GM12865 (cell line): ENCODE data around the gene GPR173.
A peak's percentile ranks its signal among the peaks of the same experiment; 100 is the strongest.

Experiments used
- DNase-seq: peaks from one replicate; pipeline ENCODE4 v3.0.0; 2010; ENCODE audit warnings: low read depth
- H3K4me3 ChIP-seq: 2 replicates; pipeline ENCODE4 v1.5.1; 2011; ENCODE audit warnings: mild to moderate bottlenecking, low read depth, low read length, control low read depth
- TF ChIP-seq, protein P1 (sequence below): IDR thresholded peaks from 2 replicates; pipeline ENCODE4 v1.5.1; 2011; ENCODE audit warnings: low read length, control low read depth, low read depth, inconsistent platforms; ENCODE audit not compliant: insufficient read depth; ENCODE audit errors: missing control alignments

The GPR173 gene

GRCh38 chrX:53081925-53082772 lies 33.6 kb downstream of the GPR173 start, which contains the start of gene TSPYL2:
Gene TSPYL2, plus strand, starts transcription at chrX:53082367. Its CDS starts 132 bp downstream, at chrX:53082499.
- TF ChIP-seq, protein P1, sequence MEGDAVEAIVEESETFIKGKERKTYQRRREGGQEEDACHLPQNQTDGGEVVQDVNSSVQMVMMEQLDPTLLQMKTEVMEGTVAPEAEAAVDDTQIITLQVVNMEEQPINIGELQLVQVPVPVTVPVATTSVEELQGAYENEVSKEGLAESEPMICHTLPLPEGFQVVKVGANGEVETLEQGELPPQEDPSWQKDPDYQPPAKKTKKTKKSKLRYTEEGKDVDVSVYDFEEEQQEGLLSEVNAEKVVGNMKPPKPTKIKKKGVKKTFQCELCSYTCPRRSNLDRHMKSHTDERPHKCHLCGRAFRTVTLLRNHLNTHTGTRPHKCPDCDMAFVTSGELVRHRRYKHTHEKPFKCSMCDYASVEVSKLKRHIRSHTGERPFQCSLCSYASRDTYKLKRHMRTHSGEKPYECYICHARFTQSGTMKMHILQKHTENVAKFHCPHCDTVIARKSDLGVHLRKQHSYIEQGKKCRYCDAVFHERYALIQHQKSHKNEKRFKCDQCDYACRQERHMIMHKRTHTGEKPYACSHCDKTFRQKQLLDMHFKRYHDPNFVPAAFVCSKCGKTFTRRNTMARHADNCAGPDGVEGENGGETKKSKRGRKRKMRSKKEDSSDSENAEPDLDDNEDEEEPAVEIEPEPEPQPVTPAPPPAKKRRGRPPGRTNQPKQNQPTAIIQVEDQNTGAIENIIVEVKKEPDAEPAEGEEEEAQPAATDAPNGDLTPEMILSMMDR = no peak

DNA sequence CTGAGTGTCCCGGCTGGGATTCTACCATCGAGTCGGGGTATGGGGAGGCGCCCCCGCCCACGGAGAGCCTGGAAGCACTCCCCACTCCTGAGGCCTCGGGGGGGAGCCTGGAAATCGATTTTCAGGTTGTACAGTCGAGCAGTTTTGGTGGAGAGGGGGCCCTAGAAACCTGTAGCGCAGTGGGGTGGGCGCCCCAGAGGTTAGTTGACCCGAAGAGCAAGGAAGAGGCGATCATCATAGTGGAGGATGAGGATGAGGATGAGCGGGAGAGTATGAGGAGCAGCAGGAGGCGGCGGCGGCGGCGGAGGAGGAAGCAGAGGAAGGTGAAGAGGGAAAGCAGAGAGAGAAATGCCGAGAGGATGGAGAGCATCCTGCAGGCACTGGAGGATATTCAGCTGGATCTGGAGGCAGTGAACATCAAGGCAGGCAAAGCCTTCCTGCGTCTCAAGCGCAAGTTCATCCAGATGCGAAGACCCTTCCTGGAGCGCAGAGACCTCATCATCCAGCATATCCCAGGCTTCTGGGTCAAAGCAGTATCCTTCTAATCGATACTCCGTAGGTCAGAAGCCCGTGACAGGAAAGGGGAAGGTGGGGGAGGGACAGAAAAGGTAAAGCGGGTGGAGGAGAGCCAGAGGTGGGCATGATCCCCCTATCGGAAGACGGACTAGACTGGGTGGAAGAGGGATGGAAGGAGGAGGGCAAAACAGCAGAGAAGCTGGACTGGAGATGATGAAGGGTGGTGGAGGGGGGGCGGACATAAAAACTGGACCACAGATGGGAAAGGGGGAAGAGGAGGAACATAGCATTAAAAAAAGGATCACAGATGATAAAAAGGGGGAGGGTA lies 34.4 kb downstream of the GPR173 start:
- H3K4me3 ChIP-seq = peak overlapping the region; percentile 73
- DNase-seq = no peak
- TF ChIP-seq, protein P1 = no peak

More at GRCh38 chrX:53081925-53082772, 33.6 kb downstream of the GPR173 start, which contains the start of gene TSPYL2:
- H3K4me3 ChIP-seq = peak within 1 kb of the TSS; percentile 73
- DNase-seq = peak; percentile 96

GRCh38 chrX:53084043-53084570 lies 35.5 kb downstream of the GPR173 start:
- H3K4me3 ChIP-seq = no peak overlapping the region
- TF ChIP-seq, protein P1 = no peak
- no peak for DNase-seq

- DNase-seq = no peak
- no peak overlapping the region for H3K4me3 ChIP-seq
- TF ChIP-seq, protein P1 = no peak
These were observed 36.3 kb downstream of the GPR173 start for GRCh38 chrX:53084863-53085262.

DNA sequence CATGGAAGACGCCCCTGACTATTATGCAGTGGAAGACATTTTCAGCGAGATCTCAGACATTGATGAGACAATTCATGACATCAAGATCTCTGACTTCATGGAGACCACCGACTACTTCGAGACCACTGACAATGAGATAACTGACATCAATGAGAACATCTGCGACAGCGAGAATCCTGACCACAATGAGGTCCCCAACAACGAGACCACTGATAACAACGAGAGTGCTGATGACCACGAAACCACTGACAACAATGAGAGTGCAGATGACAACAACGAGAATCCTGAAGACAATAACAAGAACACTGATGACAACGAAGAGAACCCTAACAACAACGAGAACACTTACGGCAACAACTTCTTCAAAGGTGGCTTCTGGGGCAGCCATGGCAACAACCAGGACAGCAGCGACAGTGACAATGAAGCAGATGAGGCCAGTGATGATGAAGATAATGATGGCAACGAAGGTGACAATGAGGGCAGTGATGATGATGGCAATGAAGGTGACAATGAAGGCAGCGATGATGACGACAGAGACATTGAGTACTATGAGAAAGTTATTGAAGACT lies 37.2 kb downstream of the GPR173 start:
- DNase-seq = no peak
- H3K4me3 ChIP-seq = no peak overlapping the region
- TF ChIP-seq, protein P1 = no peak

DNA sequence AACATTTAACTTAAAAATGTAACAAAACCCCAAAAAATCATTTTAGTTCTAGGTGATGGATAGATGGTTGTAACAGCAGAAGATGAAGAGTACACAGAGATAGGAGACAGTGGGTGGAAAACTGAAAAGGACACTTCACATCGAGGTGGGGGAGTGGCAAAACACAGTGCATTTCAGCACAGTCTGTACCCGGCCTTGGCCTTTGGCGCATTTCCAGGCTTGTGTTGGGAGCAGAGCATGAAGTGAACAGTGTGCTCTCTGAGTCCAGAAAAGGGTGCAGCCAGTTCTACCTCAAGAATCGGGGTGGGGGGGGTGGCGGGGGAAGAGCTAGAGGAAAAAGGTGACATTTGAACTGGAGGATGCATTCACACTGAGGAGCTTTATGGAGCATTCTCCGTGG lies 37.9 kb downstream of the GPR173 start:
- TF ChIP-seq, protein P1 = no peak
- H3K4me3 ChIP-seq = no peak overlapping the region
- DNase-seq = no peak
